ENCODE results near the gene FAM72B. TPM values are rescaled to one million over a fixed set of nuclear protein-coding genes. Genes with fewer than 3 reads are reported as not detected.
"Not testable (repeated sequence)": the region's sequence is repeated elsewhere in the genome, so short reads cannot be mapped to it uniquely, and the experiment has no call there.

Gene FAM72B
- total RNA-seq = 1 to 10 TPM in 1 of 10 donors, under 1 TPM in 4, not detected in 5; 0.13 to 1.1 (median 0.34) TPM
- under 1 TPM; 0.29 to 0.66 TPM for polyA plus RNA-seq
- long read RNA-seq, donor 1 = 0 reads
- long read RNA-seq, donor 2 = 0 reads
- long read RNA-seq, donor 3, partial matches to known transcripts = 0 of 1 reads
- long read RNA-seq, donor 3, other reads (novel, unspliced or antisense) = 0 of 1 reads

DNA sequence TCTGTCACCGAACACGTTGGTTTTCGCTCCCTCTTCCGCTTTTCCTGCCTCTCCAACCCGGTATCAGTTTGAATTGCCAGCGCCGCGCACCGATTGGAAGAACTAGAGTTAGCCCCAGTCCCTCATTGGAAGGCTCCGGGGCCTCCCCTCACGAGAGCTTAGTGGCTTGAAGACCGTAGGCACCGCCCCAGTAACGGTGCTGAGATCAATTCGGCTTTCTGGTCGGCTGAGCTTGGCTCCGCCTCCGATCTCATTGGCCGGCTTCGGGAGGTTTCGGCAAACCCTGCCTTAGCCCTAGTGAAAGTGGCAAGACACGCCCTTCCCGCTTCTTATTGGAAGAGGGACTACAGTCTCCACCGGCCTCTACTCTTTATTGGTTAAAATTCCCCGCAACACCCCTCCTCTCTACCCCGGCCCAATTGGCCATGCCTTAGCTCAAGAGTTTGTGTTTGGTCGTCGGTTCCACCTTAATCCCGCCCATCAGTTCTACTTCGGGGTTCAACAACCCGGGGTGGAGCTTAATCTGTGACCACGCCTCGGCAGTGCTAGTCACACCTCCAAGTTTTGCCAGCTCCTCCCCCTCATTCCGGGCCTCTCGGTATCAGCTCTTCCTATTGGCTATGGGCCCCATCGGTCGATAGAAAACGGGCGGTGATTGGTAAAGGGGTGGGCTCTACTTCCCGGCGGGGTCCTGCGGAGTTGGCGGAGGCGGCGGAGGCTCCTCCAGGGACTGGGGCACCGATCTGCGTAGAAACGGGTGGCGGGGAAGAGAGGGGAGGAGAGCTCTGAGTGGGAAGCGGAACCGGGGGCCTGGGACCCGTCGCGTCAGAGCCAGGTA is at the start of gene FAM72B, which contains the start of gene SRGAP2C:
TSS of gene FAM72B (minus strand) at position 51 of the 838 bp plus-strand sequence. CDS start 851 bp downstream, outside the sequence.
TSS of gene SRGAP2C (plus strand) at position 686 of the 838 bp plus-strand sequence. CDS start 2,472 bp downstream, outside the sequence.
- H3K36me3 ChIP-seq; H3K27me3 ChIP-seq; H3K9me3 ChIP-seq; intact Hi-C loops (cut with DNase I); H3K4me1 ChIP-seq: not testable (repeated sequence)
- ATAC-seq = peak; percentile 87 to 97 (median 92)
- peak within 1 kb of the TSS in 9 of 10 donors; percentile 26 to 61 (median 48) for H3K4me3 ChIP-seq
- DNase-seq = peak; percentile 87 to 98
- H3K27ac ChIP-seq = peak within 1 kb of the TSS in 5 of 10 donors; percentile 41 to 81 (median 75)
- 0% methylated on average over 28 to 34 of the region's 54 CpGs for WGBS, 2 donors

DNA sequence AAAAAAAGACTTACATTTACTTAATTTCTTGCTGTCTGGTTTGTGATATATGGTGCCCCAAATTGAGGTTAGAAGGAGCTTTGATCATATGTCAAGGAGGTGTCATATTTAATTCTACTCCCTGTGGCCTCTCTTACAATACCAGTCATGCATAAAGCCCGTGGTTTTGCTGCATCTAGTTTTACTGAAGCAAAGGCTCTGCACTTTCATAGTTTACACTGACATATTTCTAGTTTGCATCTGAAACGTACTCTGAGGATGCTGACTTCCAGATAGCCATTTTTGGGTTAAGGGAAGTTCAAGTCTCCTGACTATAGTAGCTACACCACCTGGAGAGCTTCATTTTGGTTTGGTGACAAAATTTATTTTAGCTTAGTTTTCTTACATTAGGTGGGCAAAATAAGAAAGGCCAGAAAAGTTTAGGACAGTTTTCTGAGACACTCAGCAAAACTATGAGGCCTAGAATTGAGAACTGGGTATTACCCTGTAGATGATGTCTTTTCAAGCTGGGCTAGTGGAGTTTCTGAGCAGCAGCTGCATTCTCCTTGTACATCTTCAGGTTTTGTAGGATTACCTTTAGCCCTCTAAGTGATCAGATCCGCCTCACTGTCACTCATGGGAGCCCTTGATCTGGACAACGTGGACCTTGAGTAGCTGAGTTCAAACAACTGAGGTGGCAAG is 48.4 kb upstream of the FAM72B start:
- WGBS, 2 donors = 77 to 78% methylated on average over 1 of the region's 4 CpGs
- ATAC-seq; H3K27ac ChIP-seq; H3K36me3 ChIP-seq; H3K4me1 ChIP-seq; H3K27me3 ChIP-seq; intact Hi-C loops (cut with DNase I); H3K9me3 ChIP-seq; DNase-seq; H3K4me3 ChIP-seq: not testable (repeated sequence)

DNA sequence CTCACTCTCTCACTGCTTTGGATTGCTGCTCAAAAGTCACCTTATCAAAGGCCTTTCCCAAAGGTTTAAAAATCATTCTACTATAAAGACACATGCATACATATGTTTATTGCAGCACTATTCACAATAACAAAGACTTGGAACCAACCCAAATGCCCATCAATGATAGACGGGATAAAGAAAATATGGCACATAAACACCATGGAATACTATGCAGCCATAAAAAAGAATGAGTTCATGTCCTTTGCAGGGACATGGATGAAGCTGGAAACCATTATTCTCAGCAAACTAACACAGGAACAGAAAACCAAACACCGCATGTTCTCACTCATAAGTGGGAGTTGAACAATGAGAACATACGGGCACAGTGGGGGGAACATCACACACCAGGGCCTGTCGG is 46.5 kb upstream of the FAM72B start:
- H3K4me1 ChIP-seq; H3K27ac ChIP-seq; H3K36me3 ChIP-seq; ATAC-seq; DNase-seq; H3K4me3 ChIP-seq; intact Hi-C loops (cut with DNase I); H3K27me3 ChIP-seq; H3K9me3 ChIP-seq: not testable (repeated sequence)
- WGBS, 2 donors = 58 to 61% methylated on average over 1 of the region's 4 CpGs

DNA sequence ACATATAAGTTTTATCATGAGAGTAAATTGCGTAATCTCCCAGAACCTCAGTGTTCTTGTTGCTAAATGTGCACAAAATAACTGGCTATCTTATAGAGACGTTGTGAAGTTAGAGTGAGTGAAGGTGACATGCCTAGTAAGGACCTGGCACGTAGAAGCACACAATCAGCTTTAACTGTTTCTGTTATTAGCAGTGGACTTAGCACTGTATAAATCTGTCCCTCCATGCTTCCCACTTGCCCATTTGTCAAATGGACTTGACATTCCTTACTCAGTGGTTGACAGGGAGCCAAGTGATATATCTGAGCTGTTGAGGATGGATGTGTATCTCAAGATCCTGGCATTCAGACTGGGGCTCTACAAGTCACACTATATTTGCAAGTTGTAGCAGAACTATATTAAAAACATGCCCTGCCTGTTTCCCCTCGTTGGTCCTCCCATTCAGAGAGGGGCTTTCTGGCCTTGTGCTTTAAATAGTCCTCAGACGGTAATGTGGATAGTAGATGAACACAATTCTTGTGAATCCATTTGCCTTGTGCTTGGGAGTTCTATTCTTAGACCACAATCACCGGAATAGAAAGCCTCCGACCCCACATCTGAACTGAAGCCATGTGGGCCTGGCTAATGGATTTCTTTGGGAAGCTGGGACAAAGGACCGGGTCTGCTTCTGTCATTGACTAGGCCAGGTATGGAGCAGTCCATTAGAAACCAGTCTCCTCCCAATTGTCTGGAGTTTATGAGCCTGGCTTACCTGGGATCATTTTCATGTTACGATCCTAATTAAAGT is 43.6 kb upstream of the FAM72B start:
- H3K27ac ChIP-seq = peak overlapping the region in 1 of 10 donors; percentile 56
- H3K27me3 ChIP-seq; H3K9me3 ChIP-seq; H3K4me1 ChIP-seq; intact Hi-C loops (cut with DNase I); H3K4me3 ChIP-seq; H3K36me3 ChIP-seq: not testable (repeated sequence)
- DNase-seq (peak in 1 of 2 donors; percentile 26), ATAC-seq (peak; percentile 34 to 80 (median 61))
- 23 to 27% methylated on average over 2 to 4 of the region's 9 CpGs for WGBS, 2 donors

DNA sequence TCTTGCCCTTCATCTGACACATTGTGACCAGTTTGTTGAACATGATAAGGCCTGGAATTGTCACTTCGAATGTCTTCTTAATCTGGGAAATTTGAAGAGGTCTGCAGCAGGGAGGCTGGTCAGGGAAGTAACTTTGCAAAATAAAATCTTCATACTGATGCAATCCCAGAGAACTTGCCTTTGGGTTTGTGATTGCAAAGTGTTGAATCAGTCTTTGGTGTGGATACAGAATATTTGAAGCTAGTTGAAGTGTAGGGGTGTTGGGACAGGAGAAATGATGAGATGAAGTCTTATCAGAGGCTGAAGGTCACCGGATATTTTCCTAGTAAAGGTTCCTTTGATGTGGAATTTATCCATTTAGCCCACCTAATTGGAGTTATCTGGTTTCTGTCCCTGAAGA is 42.8 kb upstream of the FAM72B start:
- H3K27ac ChIP-seq; DNase-seq; H3K4me3 ChIP-seq; H3K9me3 ChIP-seq; H3K4me1 ChIP-seq; intact Hi-C loops (cut with DNase I); H3K36me3 ChIP-seq; H3K27me3 ChIP-seq; ATAC-seq: not testable (repeated sequence)
- WGBS, 2 donors = 45 to 74% methylated on average over 1 of the region's 2 CpGs

DNA sequence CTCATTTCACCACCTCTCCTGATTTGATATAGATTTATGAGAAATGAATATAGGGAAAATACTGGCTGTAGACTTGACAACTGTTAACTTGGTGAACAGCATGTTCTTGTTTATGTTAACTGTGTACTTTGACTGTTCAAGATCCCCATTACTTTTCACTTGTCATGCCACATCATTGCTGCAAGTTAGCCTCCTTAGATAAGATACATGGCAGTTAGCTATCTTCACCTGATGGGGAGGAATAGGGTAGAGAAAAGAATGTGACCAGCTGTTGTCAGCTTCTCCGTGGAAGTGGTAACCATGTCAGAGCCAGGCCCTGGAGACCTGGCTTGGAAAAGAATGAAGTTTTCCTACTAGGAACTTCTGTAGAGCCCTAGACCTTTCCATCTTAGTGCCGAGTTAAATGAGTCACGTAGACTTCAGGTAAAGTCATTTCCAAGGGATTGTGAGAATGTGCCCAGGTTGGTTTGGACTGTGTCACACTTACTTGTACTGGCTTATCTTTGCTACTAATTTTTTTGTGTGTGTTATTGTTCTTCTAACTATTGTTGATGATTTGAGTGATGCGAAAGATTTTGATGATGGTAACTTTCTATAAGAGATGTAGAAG is 42.3 kb upstream of the FAM72B start:
- ATAC-seq; H3K9me3 ChIP-seq; H3K27me3 ChIP-seq; intact Hi-C loops (cut with DNase I); H3K4me1 ChIP-seq; H3K4me3 ChIP-seq; DNase-seq; H3K27ac ChIP-seq; H3K36me3 ChIP-seq: not testable (repeated sequence)
- WGBS, 2 donors = 82 to 91% methylated on average over 2 of the region's 4 CpGs

DNA sequence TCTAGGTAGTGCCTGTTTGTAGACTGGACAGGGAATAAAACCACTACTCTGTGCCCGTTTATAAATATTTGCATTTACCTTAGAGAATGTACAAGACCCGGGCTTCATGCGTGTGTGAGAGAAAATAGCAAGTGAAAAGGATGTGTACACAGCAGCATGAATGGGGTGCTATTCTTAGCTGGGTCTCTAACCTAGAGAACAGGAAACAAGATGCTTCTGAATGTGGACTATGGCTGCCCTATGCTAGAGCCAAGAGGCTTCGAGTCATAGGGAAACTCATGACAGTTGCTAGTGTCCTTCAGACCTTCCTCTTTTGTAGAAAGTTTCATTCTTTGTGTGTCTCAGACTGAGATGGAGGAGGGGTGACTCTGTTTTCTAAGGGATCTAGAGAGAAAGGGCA is 40.6 kb upstream of the FAM72B start:
- H3K4me1 ChIP-seq; H3K27ac ChIP-seq; H3K36me3 ChIP-seq; H3K9me3 ChIP-seq; intact Hi-C loops (cut with DNase I); DNase-seq; H3K4me3 ChIP-seq; H3K27me3 ChIP-seq: not testable (repeated sequence)
- 23 to 40% methylated on average over 3 of the region's 4 CpGs for WGBS, 2 donors
- ATAC-seq = peak; percentile 39 to 87 (median 76)

DNA sequence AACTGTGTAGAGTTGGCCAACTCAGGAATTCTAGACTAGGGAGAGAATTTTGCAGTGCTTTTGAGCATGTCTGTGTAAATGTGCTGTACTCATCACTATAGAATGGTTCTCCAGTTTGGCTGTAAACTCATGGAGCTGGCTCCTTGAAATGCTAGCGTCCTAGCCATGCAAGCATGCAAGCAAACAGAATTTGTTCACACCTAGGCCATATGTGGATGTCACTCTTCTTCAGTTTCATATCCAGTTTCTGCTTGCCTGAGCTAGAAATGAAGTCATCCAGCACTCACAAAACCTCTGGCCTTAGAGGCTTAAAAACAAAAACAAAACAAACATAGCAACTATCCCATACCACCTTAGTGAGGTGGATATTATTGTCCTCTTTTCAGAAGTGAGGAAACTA is 37.6 kb upstream of the FAM72B start:
- H3K27me3 ChIP-seq; H3K9me3 ChIP-seq; intact Hi-C loops (cut with DNase I); H3K36me3 ChIP-seq; H3K4me3 ChIP-seq; H3K27ac ChIP-seq; H3K4me1 ChIP-seq; DNase-seq: not testable (repeated sequence)
- WGBS, 2 donors = 94 to 95% methylated on average over 1 of the region's 1 CpG
- ATAC-seq = peak in 1 of 8 donors; percentile 8

DNA sequence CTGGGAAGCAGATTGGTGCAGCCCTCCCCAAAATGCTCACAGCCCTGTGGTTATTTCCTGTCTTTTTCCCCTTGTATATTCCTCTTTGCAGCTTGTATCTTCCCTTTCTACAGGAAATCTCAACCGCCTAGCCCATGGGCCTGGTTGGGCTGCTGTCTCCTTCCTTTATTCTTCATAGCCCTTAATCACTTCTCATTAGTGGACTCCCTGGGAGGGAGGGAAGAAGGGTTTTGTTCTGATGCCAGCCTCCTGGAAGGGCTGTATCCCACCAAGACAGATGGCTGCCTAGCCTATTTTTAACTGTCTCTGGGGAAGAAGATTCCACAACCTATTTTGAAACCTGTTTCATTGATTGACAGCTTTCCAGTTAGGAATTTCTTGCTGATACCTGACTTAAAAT is 32.5 kb upstream of the FAM72B start:
- H3K4me1 ChIP-seq; DNase-seq; H3K27ac ChIP-seq; intact Hi-C loops (cut with DNase I); H3K9me3 ChIP-seq; H3K4me3 ChIP-seq; ATAC-seq; H3K36me3 ChIP-seq; H3K27me3 ChIP-seq: not testable (repeated sequence)
- WGBS, 2 donors = no CpG with 5 or more reads among the region's 1 CpG

DNA sequence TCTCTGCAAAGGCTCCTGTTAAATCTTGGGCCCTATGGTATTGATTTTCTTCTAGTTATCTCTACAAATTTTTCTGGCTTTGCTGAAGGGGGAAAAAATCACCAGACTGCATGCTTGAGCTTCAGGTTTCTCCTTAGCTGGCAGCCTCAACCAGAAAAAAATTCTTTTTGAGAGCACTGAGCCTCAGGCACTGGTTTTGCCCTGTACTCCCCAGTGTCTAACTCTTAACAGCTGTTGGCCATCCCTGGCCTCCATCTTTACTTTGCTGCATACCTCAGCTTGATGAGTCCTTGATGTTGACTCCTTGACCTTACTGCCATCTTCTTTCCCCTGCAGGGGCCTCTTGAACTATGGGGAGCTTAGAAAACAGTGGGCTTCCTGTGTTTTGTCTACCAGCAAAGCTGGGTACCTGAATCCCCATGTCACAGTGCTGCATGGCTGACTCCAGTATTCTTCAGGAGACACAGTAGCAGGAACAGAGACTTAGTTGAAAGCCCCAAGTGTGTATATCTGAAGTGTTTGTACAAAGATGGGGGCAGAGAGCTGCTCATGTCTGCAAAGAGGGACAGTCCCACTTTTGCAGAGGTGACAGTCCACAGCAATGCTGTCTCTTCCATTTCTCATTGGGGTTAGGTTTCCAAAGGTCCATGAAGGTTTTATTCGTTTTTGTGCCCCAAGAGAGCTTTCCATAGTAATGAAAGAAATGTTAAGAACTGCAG is 31.7 kb upstream of the FAM72B start:
- H3K4me3 ChIP-seq; H3K4me1 ChIP-seq; DNase-seq; ATAC-seq; intact Hi-C loops (cut with DNase I); H3K9me3 ChIP-seq; H3K36me3 ChIP-seq; H3K27me3 ChIP-seq; H3K27ac ChIP-seq: not testable (repeated sequence)
- WGBS, 2 donors = 36 to 64% methylated on average over 1 of the region's 1 CpG

Data from heart right ventricle (tissue), 16 donors.